Body of pancreas (tissue), 4 donors: Measurements from ENCODE around the gene TTC3.

Experiments used
- CTCF ChIP-seq, 7 experiments: fragments of 450-650 bp in 4 of 7; fragments of 200-600 bp in 3 of 7; sonication (generic) in 3 of 7; IDR thresholded peaks; one replicate each; pipeline ENCODE4 v1.5.1; 2016 to 2019; ENCODE audit warnings: antibody characterized with exemption in 7 of 7
- POLR2A ChIP-seq, 3 donors: fragments of 450-650 bp; IDR thresholded peaks; one replicate each; pipeline ENCODE4 v1.6.1; 2016; ENCODE audit warnings: antibody characterized with exemption in 3 of 3, mild to moderate bottlenecking in 2 of 3

DNA sequence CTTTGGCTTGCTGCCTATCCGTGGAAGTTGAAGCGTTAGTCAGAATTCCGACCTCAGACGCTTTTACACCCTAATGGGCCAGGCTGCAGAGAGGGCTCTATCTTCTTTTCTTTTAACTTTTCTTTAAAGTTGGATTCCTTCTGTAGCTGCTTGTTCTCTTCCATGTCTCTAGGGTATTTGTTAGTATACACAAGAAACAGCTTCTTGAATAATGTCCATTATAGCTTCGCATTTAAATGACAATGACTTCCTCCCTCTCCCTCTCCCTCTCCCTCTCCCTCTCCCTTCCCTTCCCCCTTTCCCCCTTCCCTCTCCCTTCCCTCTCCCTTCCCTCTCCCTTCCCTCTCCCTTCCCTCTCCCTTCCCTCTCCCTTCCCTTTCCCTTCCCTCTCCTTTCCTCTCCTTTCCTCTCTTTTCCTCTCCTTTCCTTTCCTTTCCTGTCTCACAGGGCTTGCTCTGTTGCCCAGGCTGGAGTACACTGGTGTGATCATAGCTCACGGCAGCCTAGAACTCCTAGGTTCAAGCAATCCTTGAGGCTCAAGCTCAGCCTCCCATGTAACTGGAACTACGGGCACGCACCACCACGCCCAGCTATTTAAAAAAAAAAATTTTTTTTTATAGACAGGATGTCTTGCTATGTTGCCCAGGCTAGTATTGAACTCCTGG, 33.5 kb upstream of the TTC3 start:
- TF ChIP-seq CTCF (IDR thresholded peaks at IDR 0.05) (no peak), POLR2A (IDR thresholded peaks at IDR 0.05) (no peak)
